ENCODE measurements around the gene C14orf119.

C14orf119 gene

GRCh38 chr14:23060536-23061260 lies 34.6 kb upstream of the C14orf119 start:
- in situ Hi-C loops (cut with MboI; ENCODE audit: low sequenced_read_pairs), result loop anchor here (5.0 kb wide), 1 partner anchor 68 kb away; no protein-coding TSS in a partner anchor

- in situ Hi-C loops (cut with MboI; ENCODE audit: low sequenced_read_pairs), result loop anchor here (5.0 kb wide), 1 partner anchor 70 kb away; no protein-coding TSS in a partner anchor
Observed at GRCh38 chr14:23062002-23062401, 33.3 kb upstream of the C14orf119 start.

- in situ Hi-C loops (cut with MboI; ENCODE audit: low sequenced_read_pairs), result loop anchor here (5.0 kb wide), 1 partner anchor 71 kb away; no protein-coding TSS in a partner anchor
Observed at GRCh38 chr14:23063601-23064000, 31.7 kb upstream of the C14orf119 start.

- in situ Hi-C loops (cut with MboI; ENCODE audit: low sequenced_read_pairs), result loop anchor here (5.0 kb wide), 1 partner anchor 41 kb away; no protein-coding TSS in a partner anchor
Observed at GRCh38 chr14:23066368-23066767, 28.9 kb upstream of the C14orf119 start.

- in situ Hi-C loops (cut with MboI; ENCODE audit: low sequenced_read_pairs), result loop anchor here (5.0 kb wide), 1 partner anchor 40 kb away; no protein-coding TSS in a partner anchor
Observed at GRCh38 chr14:23066855-23067744, 28.2 kb upstream of the C14orf119 start.

- in situ Hi-C loops (cut with MboI; ENCODE audit: low sequenced_read_pairs), result loop anchor here (5.0 kb wide), 1 partner anchor 39 kb away; no protein-coding TSS in a partner anchor
Observed at GRCh38 chr14:23067847-23068788, 27.2 kb upstream of the C14orf119 start.

- in situ Hi-C loops (cut with MboI; ENCODE audit: low sequenced_read_pairs), result loop anchor here (5.0 kb wide), 1 partner anchor 38 kb away; no protein-coding TSS in a partner anchor
Observed at GRCh38 chr14:23068789-23069412, 26.4 kb upstream of the C14orf119 start.

GRCh38 chr14:23069413-23069806 lies 25.9 kb upstream of the C14orf119 start:
- in situ Hi-C loops (cut with MboI; ENCODE audit: low sequenced_read_pairs), result loop anchor here (5.0 kb wide), 1 partner anchor 38 kb away; no protein-coding TSS in a partner anchor

GRCh38 chr14:23070262-23071129 lies 24.8 kb upstream of the C14orf119 start:
- in situ Hi-C loops (cut with MboI; ENCODE audit: low sequenced_read_pairs), result no loop called here

- in situ Hi-C loops (cut with MboI; ENCODE audit: low sequenced_read_pairs), result no loop called here
Observed at GRCh38 chr14:23071244-23071920, 23.9 kb upstream of the C14orf119 start.

GRCh38 chr14:23071921-23072539 lies 23.3 kb upstream of the C14orf119 start:
- in situ Hi-C loops (cut with MboI; ENCODE audit: low sequenced_read_pairs), result no loop called here

GRCh38 chr14:23074906-23075305 lies 20.4 kb upstream of the C14orf119 start:
- in situ Hi-C loops (cut with MboI; ENCODE audit: low sequenced_read_pairs), result no loop called here

GRCh38 chr14:23076785-23077408 lies 18.4 kb upstream of the C14orf119 start:
- in situ Hi-C loops (cut with MboI; ENCODE audit: low sequenced_read_pairs), result no loop called here

GRCh38 chr14:23077962-23078361 lies 17.3 kb upstream of the C14orf119 start:
- in situ Hi-C loops (cut with MboI; ENCODE audit: low sequenced_read_pairs), result no loop called here

GRCh38 chr14:23078692-23079116 lies 16.6 kb upstream of the C14orf119 start:
- in situ Hi-C loops (cut with MboI; ENCODE audit: low sequenced_read_pairs), result no loop called here

- in situ Hi-C loops (cut with MboI; ENCODE audit: low sequenced_read_pairs), result no loop called here
Observed at GRCh38 chr14:23079716-23080115, 15.6 kb upstream of the C14orf119 start.

- in situ Hi-C loops (cut with MboI; ENCODE audit: low sequenced_read_pairs), result no loop called here
Observed at GRCh38 chr14:23080474-23080873, 14.8 kb upstream of the C14orf119 start.
